Measurements from ENCODE around the gene KCNA2. TPM values are rescaled to one million over a fixed set of nuclear protein-coding genes. Genes with fewer than 3 reads are reported as not detected.

Gene KCNA2
- total and polyA plus RNA-seq, 2 donors (not counting 1 experiment from before 2014, with no cell fraction given) = 0.17 TPM; not detected in 1

- H2AFZ ChIP-seq (ENCODE audit: low read length) = no peak overlapping the region
- H3K9me3 ChIP-seq (ENCODE audit: control insufficient read depth, insufficient read depth, low read depth, low read length) = no peaks in the 10 kb centered on the region
- H3K4me2 ChIP-seq (ENCODE audit: extremely low read depth, insufficient read depth, low read length) = no peak overlapping the region
- no peaks in the 10 kb centered on the region for H3K36me3 ChIP-seq (ENCODE audit: control insufficient read depth, insufficient read depth, low read length)
- no peak overlapping the region for H3K9ac ChIP-seq (ENCODE audit: insufficient read depth, low read length)
- H4K20me1 ChIP-seq (ENCODE audit: control insufficient read depth, extremely low read depth, insufficient read depth, low read length) = no peaks in the 10 kb centered on the region
- no peak overlapping the region for H3K4me3 ChIP-seq (replicated peaks in 1 of 4; ENCODE audit: control extremely low read depth in 1 of 4, insufficient read depth in 1 of 4, low read depth in 3 of 4, low read length in 4 of 4)
- no peak overlapping the region for H3K27ac ChIP-seq (ENCODE audit: insufficient read depth, low read length)
- no peaks in the 10 kb centered on the region for H3K79me2 ChIP-seq (ENCODE audit: control insufficient read depth, insufficient read depth, low read length)
- no peaks in the 10 kb centered on the region for H3K27me3 ChIP-seq (ENCODE audit: control insufficient read depth, insufficient read depth, low read length)
- DNase-seq (ENCODE audit: low read depth in 2 of 2) = no peak
- TF ChIP-seq, protein P1, sequence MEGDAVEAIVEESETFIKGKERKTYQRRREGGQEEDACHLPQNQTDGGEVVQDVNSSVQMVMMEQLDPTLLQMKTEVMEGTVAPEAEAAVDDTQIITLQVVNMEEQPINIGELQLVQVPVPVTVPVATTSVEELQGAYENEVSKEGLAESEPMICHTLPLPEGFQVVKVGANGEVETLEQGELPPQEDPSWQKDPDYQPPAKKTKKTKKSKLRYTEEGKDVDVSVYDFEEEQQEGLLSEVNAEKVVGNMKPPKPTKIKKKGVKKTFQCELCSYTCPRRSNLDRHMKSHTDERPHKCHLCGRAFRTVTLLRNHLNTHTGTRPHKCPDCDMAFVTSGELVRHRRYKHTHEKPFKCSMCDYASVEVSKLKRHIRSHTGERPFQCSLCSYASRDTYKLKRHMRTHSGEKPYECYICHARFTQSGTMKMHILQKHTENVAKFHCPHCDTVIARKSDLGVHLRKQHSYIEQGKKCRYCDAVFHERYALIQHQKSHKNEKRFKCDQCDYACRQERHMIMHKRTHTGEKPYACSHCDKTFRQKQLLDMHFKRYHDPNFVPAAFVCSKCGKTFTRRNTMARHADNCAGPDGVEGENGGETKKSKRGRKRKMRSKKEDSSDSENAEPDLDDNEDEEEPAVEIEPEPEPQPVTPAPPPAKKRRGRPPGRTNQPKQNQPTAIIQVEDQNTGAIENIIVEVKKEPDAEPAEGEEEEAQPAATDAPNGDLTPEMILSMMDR (conservative IDR thresholded peaks at IDR 0.05 in 1 of 2, IDR thresholded peaks at IDR 0.05 in 1 of 2; ENCODE audit: low read depth in 1 of 2, low read length in 2 of 2) = no peak
- no peak for TF ChIP-seq EZH2 (IDR thresholded peaks at IDR 0.05; ENCODE audit: low read length, missing control alignments)
- H3K4me1 ChIP-seq (ENCODE audit: control insufficient read depth, extremely low read depth, insufficient read depth, low read length) = no peaks in the 10 kb centered on the region
Observed at GRCh38 chr1:110588486-110588885, 17.7 kb downstream of the KCNA2 start.

DNA sequence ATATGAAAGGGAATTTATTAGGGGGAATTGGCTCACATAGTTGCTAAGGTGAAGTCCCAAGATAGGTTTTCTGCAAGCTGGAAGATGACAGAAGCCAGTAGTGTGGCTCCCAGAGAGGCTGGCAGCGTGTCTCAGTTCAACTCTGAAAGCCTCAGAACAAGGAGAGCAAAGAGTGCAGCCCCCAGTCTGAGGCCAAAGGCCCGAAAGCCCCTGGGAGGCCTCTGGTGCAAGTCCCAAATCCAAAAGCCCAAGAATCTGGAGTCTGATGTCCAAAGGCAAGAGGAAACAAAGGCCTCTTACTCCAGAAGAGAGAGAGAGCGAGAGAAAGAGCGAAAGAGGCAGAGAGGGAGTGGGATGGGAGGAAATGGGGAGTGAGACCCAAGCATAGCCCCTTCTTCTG lies 18.3 kb downstream of the KCNA2 start:
- Histone ChIP-seq H2AFZ (ENCODE audit: low read length) (no peak overlapping the region), H3K27ac (ENCODE audit: insufficient read depth, low read length) (no peak overlapping the region), H4K20me1 (ENCODE audit: control insufficient read depth, extremely low read depth, insufficient read depth, low read length) (no peaks in the 10 kb centered on the region), H3K36me3 (ENCODE audit: control insufficient read depth, insufficient read depth, low read length) (no peaks in the 10 kb centered on the region), H3K27me3 (ENCODE audit: control insufficient read depth, insufficient read depth, low read length) (no peaks in the 10 kb centered on the region), H3K9ac (ENCODE audit: insufficient read depth, low read length) (no peak overlapping the region), H3K9me3 (ENCODE audit: control insufficient read depth, insufficient read depth, low read depth, low read length) (no peaks in the 10 kb centered on the region), H3K4me2 (ENCODE audit: extremely low read depth, insufficient read depth, low read length) (no peak overlapping the region), H3K4me3 (replicated peaks in 1 of 4; ENCODE audit: control extremely low read depth in 1 of 4, insufficient read depth in 1 of 4, low read depth in 3 of 4, low read length in 4 of 4) (no peak overlapping the region), H3K4me1 (ENCODE audit: control insufficient read depth, extremely low read depth, insufficient read depth, low read length) (no peaks in the 10 kb centered on the region), H3K79me2 (ENCODE audit: control insufficient read depth, insufficient read depth, low read length) (no peaks in the 10 kb centered on the region)
- no peak for TF ChIP-seq EZH2 (IDR thresholded peaks at IDR 0.05; ENCODE audit: low read length, missing control alignments)
- TF ChIP-seq, protein P1 (conservative IDR thresholded peaks at IDR 0.05 in 1 of 2, IDR thresholded peaks at IDR 0.05 in 1 of 2; ENCODE audit: low read depth in 1 of 2, low read length in 2 of 2) = no peak
- DNase-seq (ENCODE audit: low read depth in 2 of 2) = no peak

GRCh38 chr1:110585481-110585880 lies 20.7 kb downstream of the KCNA2 start:
- Histone ChIP-seq H4K20me1 (ENCODE audit: control insufficient read depth, extremely low read depth, insufficient read depth, low read length) (no peaks in the 10 kb centered on the region), H3K4me1 (ENCODE audit: control insufficient read depth, extremely low read depth, insufficient read depth, low read length) (no peaks in the 10 kb centered on the region), H3K36me3 (ENCODE audit: control insufficient read depth, insufficient read depth, low read length) (no peaks in the 10 kb centered on the region), H3K9me3 (ENCODE audit: control insufficient read depth, insufficient read depth, low read depth, low read length) (no peaks in the 10 kb centered on the region), H3K27ac (ENCODE audit: insufficient read depth, low read length) (no peak overlapping the region), H3K79me2 (ENCODE audit: control insufficient read depth, insufficient read depth, low read length) (no peaks in the 10 kb centered on the region), H3K9ac (ENCODE audit: insufficient read depth, low read length) (no peak overlapping the region), H3K4me2 (ENCODE audit: extremely low read depth, insufficient read depth, low read length) (no peak overlapping the region), H3K4me3 (replicated peaks in 1 of 4; ENCODE audit: control extremely low read depth in 1 of 4, insufficient read depth in 1 of 4, low read depth in 3 of 4, low read length in 4 of 4) (no peak overlapping the region), H2AFZ (ENCODE audit: low read length) (no peak overlapping the region), H3K27me3 (ENCODE audit: control insufficient read depth, insufficient read depth, low read length) (peaks cover 6% of the 10 kb centered on the region)
- DNase-seq (ENCODE audit: low read depth in 2 of 2) = no peak
- TF ChIP-seq, protein P1 (conservative IDR thresholded peaks at IDR 0.05 in 1 of 2, IDR thresholded peaks at IDR 0.05 in 1 of 2; ENCODE audit: low read depth in 1 of 2, low read length in 2 of 2) = no peak
- no peak for TF ChIP-seq EZH2 (IDR thresholded peaks at IDR 0.05; ENCODE audit: low read length, missing control alignments)

Measured in fibroblast of lung (primary cell).